HEK293 (cell line): Measurements from ENCODE around the gene PFKM.

ENCODE experiments used
- CTCF ChIA-PET: fragments of 350-600 bp; formaldehyde crosslinking; extraction: SDS; loops from one replicate; lab custom pipeline; 2021; ENCODE audit warnings: antibody characterized with exemption; lab: Yijun Ruan, JAX
- POLR2A ChIA-PET: fragments of 300-600 bp; formaldehyde crosslinking; extraction: SDS; loops from one replicate; lab custom pipeline; 2020; ENCODE audit warnings: antibody characterized with exemption, inconsistent platforms; lab: Yijun Ruan, JAX
- H3K27ac ChIP-seq: fragments of 200-500 bp; sonication (Bioruptor generic); 2 replicates; pipeline ENCODE4 v1.5.1; 2014; ENCODE audit warnings: low read depth, low read length, control low read depth, inconsistent platforms; ENCODE audit errors: extremely low read depth
- H3K36me3 ChIP-seq, 2 experiments: fragments of 200-500 bp in 1 of 2; sonication (Bioruptor generic) in 1 of 2; 1 replicate in 1 of 2; 2 replicates in 1 of 2; pipeline ENCODE4 v1.5.1; 2014 to 2017; ENCODE audit warnings: inconsistent platforms in 2 of 2, low read length in 2 of 2; ENCODE audit not compliant: control insufficient read depth in 2 of 2, insufficient read depth in 1 of 2
- H3K4me1 ChIP-seq: fragments of 200-500 bp; sonication (Bioruptor generic); 2 replicates; pipeline ENCODE4 v1.5.1; 2014; ENCODE audit warnings: mild to moderate bottlenecking, low read length, inconsistent platforms; ENCODE audit not compliant: control insufficient read depth, insufficient read depth
- H3K4me3 ChIP-seq: 2 replicates; pipeline ENCODE4 v1.5.1; 2011; ENCODE audit warnings: low read depth, mild to moderate bottlenecking, control low read depth, low read length, moderate library complexity
- H3K9me3 ChIP-seq: fragments of 200-500 bp; sonication (Bioruptor generic); 2 replicates; pipeline ENCODE4 v1.5.1; 2014; ENCODE audit warnings: low read depth, low read length, inconsistent platforms; ENCODE audit not compliant: control insufficient read depth, insufficient read depth
- ELK4 ChIP-seq: IDR thresholded peaks from 2 replicates; pipeline ENCODE4 v1.6.1; 2011; ENCODE audit warnings: mild to moderate bottlenecking, low read depth, low read length, borderline replicate concordance
- GLIS2 ChIP-seq: fragments of 450-650 bp; formaldehyde crosslinking; IDR thresholded peaks from 2 replicates; pipeline ENCODE4 v1.5.1; 2016; ENCODE audit warnings: missing biosample characterization, missing genetic modification characterization
- KLF17 ChIP-seq: fragments of 450-650 bp; formaldehyde crosslinking; IDR thresholded peaks from 2 replicates; pipeline ENCODE4 v1.5.1; 2016; ENCODE audit warnings: missing biosample characterization, missing genetic modification characterization
- OSR2 ChIP-seq: fragments of 450-650 bp; formaldehyde crosslinking; IDR thresholded peaks from 2 replicates; pipeline ENCODE4 v1.5.1; 2016; ENCODE audit warnings: missing biosample characterization, missing genetic modification characterization
- OVOL3 ChIP-seq: fragments of 450-650 bp; formaldehyde crosslinking; IDR thresholded peaks from 2 replicates; pipeline ENCODE4 v1.5.1; 2016; ENCODE audit warnings: missing biosample characterization, missing genetic modification characterization
- WT1 ChIP-seq: fragments of 450-650 bp; formaldehyde crosslinking; IDR thresholded peaks from 2 replicates; pipeline ENCODE4 v1.5.1; 2016; ENCODE audit warnings: missing biosample characterization, missing genetic modification characterization
- YY1 ChIP-seq: fragments of 450-650 bp; formaldehyde crosslinking; IDR thresholded peaks from 2 replicates; pipeline ENCODE4 v1.5.1; 2018; ENCODE audit warnings: missing biosample characterization, missing genetic modification characterization
- ZBTB17 ChIP-seq: fragments of 450-650 bp; formaldehyde crosslinking; IDR thresholded peaks from 2 replicates; pipeline ENCODE4 v1.5.1; 2016; ENCODE audit warnings: missing biosample characterization, missing genetic modification characterization
- ZEB2 ChIP-seq: fragments of 450-650 bp; formaldehyde crosslinking; IDR thresholded peaks from 2 replicates; pipeline ENCODE4 v1.5.1; 2016; ENCODE audit warnings: missing biosample characterization, missing genetic modification characterization
- ZNF10 ChIP-seq: fragments of 450-650 bp; formaldehyde crosslinking; IDR thresholded peaks from 2 replicates; pipeline ENCODE4 v1.5.1; 2017; ENCODE audit warnings: missing biosample characterization, missing genetic modification characterization
- ZNF132 ChIP-seq: fragments of 450-650 bp; formaldehyde crosslinking; IDR thresholded peaks from 2 replicates; pipeline ENCODE4 v1.5.1; 2017; ENCODE audit warnings: missing biosample characterization, missing genetic modification characterization, borderline replicate concordance
- ZNF157 ChIP-seq: fragments of 450-650 bp; formaldehyde crosslinking; IDR thresholded peaks from 2 replicates; pipeline ENCODE4 v1.5.1; 2016; ENCODE audit warnings: missing biosample characterization, missing genetic modification characterization
- ZNF19 ChIP-seq: fragments of 450-650 bp; formaldehyde crosslinking; IDR thresholded peaks from 2 replicates; pipeline ENCODE4; 2016; ENCODE audit warnings: missing biosample characterization, missing genetic modification characterization, low read depth
- ZNF302 ChIP-seq: fragments of 450-650 bp; formaldehyde crosslinking; IDR thresholded peaks from 2 replicates; pipeline ENCODE4 v1.5.1; 2016; ENCODE audit warnings: missing biosample characterization, missing genetic modification characterization, low read depth
- ZNF341 ChIP-seq: fragments of 450-650 bp; formaldehyde crosslinking; IDR thresholded peaks from 2 replicates; pipeline ENCODE4; 2016; ENCODE audit warnings: low read depth, missing biosample characterization, missing genetic modification characterization
- ZNF398 ChIP-seq: fragments of 450-650 bp; formaldehyde crosslinking; IDR thresholded peaks from 2 replicates; pipeline ENCODE4 v1.5.1; 2017; ENCODE audit warnings: missing biosample characterization, missing genetic modification characterization
- ZNF501 ChIP-seq: fragments of 450-650 bp; formaldehyde crosslinking; IDR thresholded peaks from 2 replicates; pipeline ENCODE4 v1.5.1; 2016; ENCODE audit warnings: missing biosample characterization, missing genetic modification characterization
- ZNF549 ChIP-seq: fragments of 450-650 bp; IDR thresholded peaks from 2 replicates; pipeline ENCODE4 v1.5.1; 2018; ENCODE audit warnings: missing biosample characterization, missing genetic modification characterization, mild to moderate bottlenecking, inconsistent platforms, moderate library complexity
- ZNF555 ChIP-seq: fragments of 450-650 bp; formaldehyde crosslinking; conservative IDR thresholded peaks from 2 replicates; pipeline ENCODE4 v1.5.1; 2017; ENCODE audit warnings: missing biosample characterization, mild to moderate bottlenecking, missing genetic modification characterization, inconsistent platforms
- ZNF596 ChIP-seq: fragments of 450-650 bp; IDR thresholded peaks from 2 replicates; pipeline ENCODE4 v1.5.0; 2018; ENCODE audit warnings: missing biosample characterization, mild to moderate bottlenecking, missing genetic modification characterization, moderate library complexity
- ZNF654 ChIP-seq: fragments of 450-650 bp; formaldehyde crosslinking; IDR thresholded peaks from 2 replicates; pipeline ENCODE4 v1.5.1; 2016; ENCODE audit warnings: low read depth, missing biosample characterization, missing genetic modification characterization
- ZNF707 ChIP-seq: fragments of 450-650 bp; formaldehyde crosslinking; IDR thresholded peaks from 2 replicates; pipeline ENCODE4 v1.5.1; 2016; ENCODE audit warnings: missing biosample characterization, missing genetic modification characterization
- ZNF792 ChIP-seq: fragments of 450-650 bp; formaldehyde crosslinking; IDR thresholded peaks from 2 replicates; pipeline ENCODE4 v1.5.1; 2016; ENCODE audit warnings: missing biosample characterization, missing genetic modification characterization
- ZSCAN23 ChIP-seq: fragments of 450-650 bp; formaldehyde crosslinking; IDR thresholded peaks from 2 replicates; pipeline ENCODE4 v1.5.1; 2016; ENCODE audit warnings: missing biosample characterization, missing genetic modification characterization
- ZXDB ChIP-seq: fragments of 450-650 bp; formaldehyde crosslinking; IDR thresholded peaks from 2 replicates; pipeline ENCODE4 v1.5.1; 2016; ENCODE audit warnings: missing biosample characterization, missing genetic modification characterization
- TF ChIP-seq, protein P1 (sequence below): fragments of 450-650 bp; formaldehyde crosslinking; IDR thresholded peaks from 2 replicates; pipeline ENCODE4 v1.5.1; 2017; ENCODE audit warnings: missing biosample characterization, missing genetic modification characterization
- TF ChIP-seq, protein P2 (sequence below): fragments of 450-650 bp; formaldehyde crosslinking; IDR thresholded peaks from 2 replicates; pipeline ENCODE4 v1.5.1; 2016; ENCODE audit warnings: missing biosample characterization, missing genetic modification characterization
- TF ChIP-seq, protein P3 (sequence below): sonication (generic); formaldehyde crosslinking; IDR thresholded peaks from 2 replicates; pipeline ENCODE4 v1.8.1; 2022; ENCODE audit warnings: mild to moderate bottlenecking, moderate library complexity, missing genetic modification reagents

PFKM gene

GRCh38 chr12:48164451-48164850, 45.3 kb downstream of the PFKM start (continued):
- TF ChIP-seq KLF17 (no peak), WT1 (tag by site-specific recombination) (no peak), ZNF555 (tag by site-specific recombination) (no peak), ZNF501 (tag by site-specific recombination) (no peak), ZSCAN23 (tag by site-specific recombination) (no peak), YY1 (tag by site-specific recombination) (no peak), OVOL3 (tag by site-specific recombination) (no peak), ZXDB (tag by site-specific recombination) (no peak), ZNF10 (tag by site-specific recombination) (no peak)
- TF ChIP-seq, protein P1, sequence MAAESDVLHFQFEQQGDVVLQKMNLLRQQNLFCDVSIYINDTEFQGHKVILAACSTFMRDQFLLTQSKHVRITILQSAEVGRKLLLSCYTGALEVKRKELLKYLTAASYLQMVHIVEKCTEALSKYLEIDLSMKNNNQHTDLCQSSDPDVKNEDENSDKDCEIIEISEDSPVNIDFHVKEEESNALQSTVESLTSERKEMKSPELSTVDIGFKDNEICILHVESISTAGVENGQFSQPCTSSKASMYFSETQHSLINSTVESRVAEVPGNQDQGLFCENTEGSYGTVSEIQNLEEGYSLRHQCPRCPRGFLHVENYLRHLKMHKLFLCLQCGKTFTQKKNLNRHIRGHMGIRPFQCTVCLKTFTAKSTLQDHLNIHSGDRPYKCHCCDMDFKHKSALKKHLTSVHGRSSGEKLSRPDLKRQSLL (tag by site-specific recombination) = no peak

- Histone ChIP-seq H3K9me3 (no peaks in the 10 kb centered on the region), H3K4me3 (no peak overlapping the region), H3K27ac (no peak overlapping the region), H3K36me3 (no peaks in the 10 kb centered on the region), H3K4me1 (no peaks in the 10 kb centered on the region)
- TF ChIP-seq GLIS2 (tag by site-specific recombination) (no peak), ZNF596 (tag by site-specific recombination) (no peak), ZBTB17 (tag by site-specific recombination) (peak; percentile 80), ZNF157 (tag by site-specific recombination) (no peak), ZNF19 (tag by site-specific recombination) (no peak), ZNF654 (tag by site-specific recombination) (peak; percentile 78), OSR2 (tag by site-specific recombination) (no peak), ZNF341 (tag by site-specific recombination) (no peak), ZNF398 (tag by site-specific recombination) (no peak), ZNF707 (tag by site-specific recombination) (no peak), ZNF792 (tag by site-specific recombination) (no peak), ZNF302 (tag by site-specific recombination) (no peak), ELK4 (no peak), ZNF132 (tag by site-specific recombination) (no peak), ZEB2 (tag by site-specific recombination) (0 out of 2 replicates have a peak, but pooled peaks have one; percentile 26), ZNF549 (tag by site-specific recombination) (no peak)
- TF ChIP-seq, protein P2, sequence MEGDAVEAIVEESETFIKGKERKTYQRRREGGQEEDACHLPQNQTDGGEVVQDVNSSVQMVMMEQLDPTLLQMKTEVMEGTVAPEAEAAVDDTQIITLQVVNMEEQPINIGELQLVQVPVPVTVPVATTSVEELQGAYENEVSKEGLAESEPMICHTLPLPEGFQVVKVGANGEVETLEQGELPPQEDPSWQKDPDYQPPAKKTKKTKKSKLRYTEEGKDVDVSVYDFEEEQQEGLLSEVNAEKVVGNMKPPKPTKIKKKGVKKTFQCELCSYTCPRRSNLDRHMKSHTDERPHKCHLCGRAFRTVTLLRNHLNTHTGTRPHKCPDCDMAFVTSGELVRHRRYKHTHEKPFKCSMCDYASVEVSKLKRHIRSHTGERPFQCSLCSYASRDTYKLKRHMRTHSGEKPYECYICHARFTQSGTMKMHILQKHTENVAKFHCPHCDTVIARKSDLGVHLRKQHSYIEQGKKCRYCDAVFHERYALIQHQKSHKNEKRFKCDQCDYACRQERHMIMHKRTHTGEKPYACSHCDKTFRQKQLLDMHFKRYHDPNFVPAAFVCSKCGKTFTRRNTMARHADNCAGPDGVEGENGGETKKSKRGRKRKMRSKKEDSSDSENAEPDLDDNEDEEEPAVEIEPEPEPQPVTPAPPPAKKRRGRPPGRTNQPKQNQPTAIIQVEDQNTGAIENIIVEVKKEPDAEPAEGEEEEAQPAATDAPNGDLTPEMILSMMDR (tag by site-specific recombination) = peak; percentile 31; the same call in 1 of the 2 replicates
- TF ChIP-seq, protein P3, sequence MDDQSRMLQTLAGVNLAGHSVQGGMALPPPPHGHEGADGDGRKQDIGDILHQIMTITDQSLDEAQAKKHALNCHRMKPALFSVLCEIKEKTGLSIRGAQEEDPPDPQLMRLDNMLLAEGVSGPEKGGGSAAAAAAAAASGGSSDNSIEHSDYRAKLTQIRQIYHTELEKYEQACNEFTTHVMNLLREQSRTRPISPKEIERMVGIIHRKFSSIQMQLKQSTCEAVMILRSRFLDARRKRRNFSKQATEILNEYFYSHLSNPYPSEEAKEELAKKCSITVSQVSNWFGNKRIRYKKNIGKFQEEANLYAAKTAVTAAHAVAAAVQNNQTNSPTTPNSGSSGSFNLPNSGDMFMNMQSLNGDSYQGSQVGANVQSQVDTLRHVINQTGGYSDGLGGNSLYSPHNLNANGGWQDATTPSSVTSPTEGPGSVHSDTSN = no peak
- CTCF ChIA-PET = interaction anchor here (0.6 to 3.8 kb wide), 40 partner anchors 8 to 503 kb away, joined by 3 to 19 read pairs (median 4); partner anchors contain the start of genes ASB8, CCDC184 and TMEM106C
- POLR2A ChIA-PET = no interaction called here
These were observed 46.2 kb downstream of the PFKM start for GRCh38 chr12:48165089-48165981.
